SK-N-MC (cell line): ENCODE data around the gene IL17C.

Source experiments
- DNase-seq: peaks from one replicate; pipeline ENCODE4 v3.0.0-alpha.2; 2011; ENCODE audit warnings: low read depth, low spot score
- H3K27ac ChIP-seq: fragments of 200-600 bp; sonication (generic); 2 replicates; pipeline ENCODE4 v1.5.1; 2016; ENCODE audit warnings: mixed run types
- H3K36me3 ChIP-seq: fragments of 200-600 bp; sonication (generic); 2 replicates; pipeline ENCODE4 v1.6.1; 2017; ENCODE audit warnings: antibody characterized with exemption, low read length, mixed read lengths; ENCODE audit not compliant: insufficient read depth
- H3K4me3 ChIP-seq: fragments of 200-600 bp; sonication (generic); 2 replicates; pipeline ENCODE4 v1.5.1; 2016
- H3K9ac ChIP-seq: fragments of 200-600 bp; sonication (generic); 2 replicates; pipeline ENCODE4 v1.8.0; 2017; ENCODE audit warnings: mixed run types, mixed read lengths; ENCODE audit not compliant: insufficient read length
- H3K9me3 ChIP-seq: fragments of 200-600 bp; sonication (generic); 2 replicates; pipeline ENCODE4 v1.6.1; 2017; ENCODE audit warnings: low read depth, mild to moderate bottlenecking, antibody characterized with exemption, low read length, moderate library complexity, mixed read lengths
- EZH2 ChIP-seq: fragments of 200-600 bp; sonication (generic); IDR thresholded peaks from one replicate; pipeline ENCODE4 v1.6.1; 2017; ENCODE audit warnings: antibody characterized with exemption
- FOXP2 ChIP-seq: optimal IDR thresholded peaks from 2 replicates; pipeline ENCODE3; 2011; ENCODE audit warnings: mild to moderate bottlenecking, moderate library complexity; ENCODE audit not compliant: insufficient read depth; ENCODE audit errors: extremely low read length, control extremely low read depth
- POLR2AphosphoS5 ChIP-seq: IDR thresholded peaks from 2 replicates; pipeline ENCODE4 v1.6.1; 2012; ENCODE audit warnings: mild to moderate bottlenecking, low read depth, low read length, borderline replicate concordance

Gene IL17C

GRCh38 chr16:88614818-88615580, 23.4 kb upstream of the IL17C start:
- no peak overlapping the region for H3K4me3 ChIP-seq
- TF ChIP-seq FOXP2 (no peak), EZH2 (no peak), POLR2AphosphoS5 (no peak)
- H3K9ac ChIP-seq = no peak overlapping the region
- no peaks in the 10 kb centered on the region; the same call in 1 of the 2 replicates for H3K36me3 ChIP-seq
- no peak for DNase-seq
- no peaks in the 10 kb centered on the region for H3K9me3 ChIP-seq
- no peak overlapping the region for H3K27ac ChIP-seq

GRCh38 chr16:88616320-88616719, 22.1 kb upstream of the IL17C start:
- DNase-seq = no peak
- TF ChIP-seq FOXP2 (no peak), POLR2AphosphoS5 (no peak), EZH2 (no peak)
- Histone ChIP-seq H3K36me3 (no peaks in the 10 kb centered on the region; the same call in 1 of the 2 replicates), H3K9ac (no peak overlapping the region), H3K4me3 (no peak overlapping the region), H3K9me3 (no peaks in the 10 kb centered on the region), H3K27ac (no peak overlapping the region)

GRCh38 chr16:88616736-88617135, 21.6 kb upstream of the IL17C start:
- no peaks in the 10 kb centered on the region; the same call in 1 of the 2 replicates for H3K36me3 ChIP-seq

GRCh38 chr16:88617268-88618031, 20.9 kb upstream of the IL17C start:
- DNase-seq = no peak
- TF ChIP-seq POLR2AphosphoS5 (no peak), EZH2 (no peak), FOXP2 (no peak)
- no peak overlapping the region for H3K9ac ChIP-seq
- no peaks in the 10 kb centered on the region; the same call in 1 of the 2 replicates for H3K36me3 ChIP-seq
- H3K9me3 ChIP-seq = no peaks in the 10 kb centered on the region
- no peak overlapping the region for H3K4me3 ChIP-seq
- H3K27ac ChIP-seq = no peak overlapping the region

More at GRCh38 chr16:88616736-88617135, 21.6 kb upstream of the IL17C start:
- Histone ChIP-seq H3K9ac (no peak overlapping the region), H3K27ac (no peak overlapping the region), H3K4me3 (no peak overlapping the region), H3K9me3 (no peaks in the 10 kb centered on the region)
- no peak for DNase-seq
- no peak for TF ChIP-seq POLR2AphosphoS5
- no peak for TF ChIP-seq FOXP2
- no peak for TF ChIP-seq EZH2

GRCh38 chr16:88618182-88618955, 20.0 kb upstream of the IL17C start:
- TF ChIP-seq EZH2 (no peak), FOXP2 (no peak), POLR2AphosphoS5 (no peak)
- no peak overlapping the region for H3K27ac ChIP-seq
- no peak overlapping the region for H3K9ac ChIP-seq
- no peak for DNase-seq
- no peak overlapping the region for H3K4me3 ChIP-seq
- no peaks in the 10 kb centered on the region; the same call in 1 of the 2 replicates for H3K36me3 ChIP-seq
- H3K9me3 ChIP-seq = no peaks in the 10 kb centered on the region

- H3K27ac ChIP-seq = no peak overlapping the region
- no peak for DNase-seq
- H3K36me3 ChIP-seq = no peaks in the 10 kb centered on the region; the same call in 1 of the 2 replicates
- H3K9me3 ChIP-seq = no peaks in the 10 kb centered on the region
- TF ChIP-seq FOXP2 = no peak
- TF ChIP-seq EZH2 = no peak
- no peak for TF ChIP-seq POLR2AphosphoS5
- no peak overlapping the region for H3K9ac ChIP-seq
- H3K4me3 ChIP-seq = no peak overlapping the region
Measured at GRCh38 chr16:88618956-88619667, 19.3 kb upstream of the IL17C start.

GRCh38 chr16:88619859-88620815, 18.2 kb upstream of the IL17C start:
- no peak for DNase-seq
- TF ChIP-seq FOXP2 = no peak
- TF ChIP-seq EZH2 = no peak
- no peak for TF ChIP-seq POLR2AphosphoS5
- Histone ChIP-seq H3K9ac (no peak overlapping the region), H3K4me3 (no peak overlapping the region), H3K27ac (no peak overlapping the region), H3K9me3 (no peaks in the 10 kb centered on the region), H3K36me3 (no peaks in the 10 kb centered on the region; the same call in 1 of the 2 replicates)
